HCT116 (cell line): ENCODE measurements around the gene ELP2. TPM values are rescaled to one million over a fixed set of nuclear protein-coding genes. Genes with fewer than 3 reads are reported as not detected.

ENCODE experiments used
- ATAC-seq: fragments of 200-7000 bp; cut with Tn5 transposase; 2 replicates; pipeline ENCODE4 v1.9.1; 2020; ENCODE audit warnings: mild to moderate bottlenecking, moderate library complexity
- BruUV-seq: library from RNA; stranded (reverse); fragments of 400-500 nt; replicated peaks from 2 replicates; lab custom pipeline; 2021; lab: Mats Ljungman, UMichigan
- CTCF ChIA-PET: fragments of 300-600 bp; sonication (Branson Sonifier 250); formaldehyde crosslinking; loops from one replicate; lab custom pipeline; 2021; ENCODE audit warnings: antibody characterized with exemption; lab: Charles Lee
- POLR2A ChIA-PET: fragments of 300-600, 350-600 bp; sonication (Branson Sonifier 250); formaldehyde crosslinking; loops from one replicate; lab custom pipeline; 2021; ENCODE audit warnings: antibody characterized with exemption; lab: Charles Lee
- RAD21 ChIA-PET, 2 experiments: fragments of 300-600 bp; sonication (Branson Sonifier 250); formaldehyde crosslinking; loops; one replicate each; lab custom pipeline; 2023; ENCODE audit warnings: low total read pairs in 2 of 2; ENCODE audit not compliant: uncharacterized antibody in 2 of 2, unreplicated experiment in 2 of 2, low non-redundant PET in 1 of 2; lab: Charles Lee
- DNase-seq: peaks from one replicate; pipeline ENCODE4 v3.0.0-alpha.2; 2010; ENCODE audit warnings: low read depth, low spot score
- H2AFZ ChIP-seq: fragments of 200-600 bp; shearing (Covaris generic), sonication (generic); 2 replicates; pipeline ENCODE4 v1.6.1; 2017; ENCODE audit warnings: low read depth, mixed run types, mixed read lengths, antibody characterized with exemption, low read length; ENCODE audit not compliant: poor library complexity, severe bottlenecking
- H3K27ac ChIP-seq: 2 replicates; pipeline ENCODE4 v1.5.1; 2012; ENCODE audit warnings: low read depth, low read length
- H3K27me3 ChIP-seq: fragments of 200-600 bp; sonication (generic); 2 replicates; pipeline ENCODE4 v1.6.1; 2016; ENCODE audit warnings: mixed run types, low read length, mixed read lengths; ENCODE audit not compliant: insufficient read depth
- H3K36me3 ChIP-seq, 2 experiments: fragments of 200-500 bp in 1 of 2; fragments of 200-600 bp in 1 of 2; sonication (Bioruptor generic) in 1 of 2; sonication (generic) in 1 of 2; 2 replicates each; pipeline versions ENCODE4 v1.5.1 to v1.6.1; 2014 to 2016; ENCODE audit warnings: low read length in 2 of 2, inconsistent platforms in 1 of 2, mixed read lengths in 1 of 2, mixed run types in 1 of 2; ENCODE audit not compliant: insufficient read depth in 2 of 2, control insufficient read depth in 1 of 2
- H3K4me1 ChIP-seq, 2 experiments: fragments of 200-600 bp in 1 of 2; sonication (generic) in 1 of 2; 2 replicates each; pipeline versions ENCODE4 v1.5.1 to v1.6.1; 2012 to 2017; ENCODE audit warnings: low read length in 2 of 2, inconsistent platforms in 1 of 2, mild to moderate bottlenecking in 1 of 2, mixed read lengths in 1 of 2, mixed run types in 1 of 2, moderate library complexity in 1 of 2; ENCODE audit not compliant: insufficient read depth in 2 of 2, control insufficient read depth in 1 of 2
- H3K4me2 ChIP-seq: fragments of 200-600 bp; sonication (generic); 2 replicates; pipeline ENCODE4 v1.6.1; 2017; ENCODE audit warnings: mixed run types, low read length, mixed read lengths
- H3K4me3 ChIP-seq, 2 experiments: fragments of 200-600 bp in 1 of 2; sonication (generic) in 1 of 2; replicated peaks in 1 of 2; 2 replicates each; pipeline ENCODE4 v1.5.1; 2011 to 2016; ENCODE audit warnings: low read length in 2 of 2, control low read depth in 1 of 2, low read depth in 1 of 2, mild to moderate bottlenecking in 1 of 2, mixed read lengths in 1 of 2, mixed run types in 1 of 2
- H3K79me2 ChIP-seq: fragments of 200-600 bp; sonication (generic); 2 replicates; pipeline ENCODE4 v1.6.1; 2017; ENCODE audit warnings: mild to moderate bottlenecking, mixed run types, low read length, moderate library complexity, mixed read lengths; ENCODE audit not compliant: insufficient read depth
- H3K9ac ChIP-seq: fragments of 200-600 bp; sonication (generic); 2 replicates; pipeline ENCODE4 v1.6.1; 2016; ENCODE audit warnings: low read length, mixed read lengths
- H3K9me2 ChIP-seq: fragments of 200-600 bp; sonication (generic), shearing (Covaris generic); 2 replicates; pipeline ENCODE4 v1.6.1; 2017; ENCODE audit warnings: mixed run types, mild to moderate bottlenecking, moderate library complexity; ENCODE audit not compliant: insufficient read depth
- H3K9me3 ChIP-seq, 2 experiments: fragments of 200-500 bp in 1 of 2; fragments of 200-600 bp in 1 of 2; sonication (Bioruptor generic) in 1 of 2; sonication (generic) in 1 of 2; 2 replicates each; pipeline ENCODE4 v1.6.1; 2014 to 2017; ENCODE audit warnings: low read length in 2 of 2, mixed read lengths in 2 of 2, inconsistent platforms in 1 of 2, low read depth in 1 of 2, mild to moderate bottlenecking in 1 of 2, mixed run types in 1 of 2, moderate library complexity in 1 of 2; ENCODE audit not compliant: control insufficient read depth in 1 of 2, insufficient read depth in 1 of 2
- H4K20me1 ChIP-seq: fragments of 200-600 bp; sonication (generic), shearing (Covaris generic); 2 replicates; pipeline ENCODE4 v1.6.1; 2017; ENCODE audit warnings: mixed run types, mild to moderate bottlenecking, moderate library complexity; ENCODE audit not compliant: insufficient read depth
- EZH2 ChIP-seq: fragments of 200-600 bp; sonication (generic); IDR thresholded peaks from 2 replicates; pipeline ENCODE4 v1.6.1; 2017; ENCODE audit warnings: antibody characterized with exemption, mixed run types
- JUND ChIP-seq: IDR thresholded peaks from 2 replicates; pipeline ENCODE4 v1.6.1; 2012
- POLR2A ChIP-seq: IDR thresholded peaks from 2 replicates; pipeline ENCODE4 v1.7.0; 2011; ENCODE audit warnings: borderline replicate concordance; ENCODE audit not compliant: insufficient read depth, insufficient read length; ENCODE audit errors: extremely low read depth
- RAD21 ChIP-seq: IDR thresholded peaks from 2 replicates; pipeline ENCODE4 v1.6.1; 2012; ENCODE audit warnings: low read depth, mild to moderate bottlenecking
- SP1 ChIP-seq: IDR thresholded peaks from 2 replicates; pipeline ENCODE4 v1.6.1; 2012; ENCODE audit warnings: low read depth
- SRF ChIP-seq: IDR thresholded peaks from 2 replicates; pipeline ENCODE4 v1.6.1; 2012; ENCODE audit warnings: low read depth
- TCF7L2 ChIP-seq: IDR thresholded peaks from 2 replicates; pipeline ENCODE4 v1.7.0; 2011; ENCODE audit warnings: borderline replicate concordance, inconsistent platforms; ENCODE audit not compliant: insufficient read depth, insufficient read length; ENCODE audit errors: extremely low read depth
- ZNF274 ChIP-seq: fragments of 200-500 bp; sonication (Bioruptor generic); IDR thresholded peaks from 2 replicates; pipeline ENCODE4 v1.6.1; 2014; ENCODE audit warnings: mild to moderate bottlenecking, low read depth, low read length, inconsistent platforms
- intact Hi-C: fragments of 100-400 bp; cut with micrococcal nuclease; formaldehyde crosslinking; loops from 2 replicates; pipeline ENCODE4 v1.10.0; 2022
- total RNA-seq: library from RNA; stranded (reverse); gene quantifications from one replicate; pipeline ENCODE4 v1.2.1, GENCODE V29; 2021; ENCODE audit not compliant: unreplicated experiment
- TF ChIP-seq, protein P1 (sequence below), 3 experiments: fragments of 200-600 bp in 1 of 3; sonication (generic) in 1 of 3; IDR thresholded peaks in 2 of 3; conservative IDR thresholded peaks in 1 of 3; 2 replicates each; pipeline ENCODE4 v1.5.1; 2012 to 2017; ENCODE audit warnings: low read depth in 2 of 3, low read length in 2 of 3, antibody characterized with exemption in 1 of 3, borderline replicate concordance in 1 of 3, control low read depth in 1 of 3, mild to moderate bottlenecking in 1 of 3, mixed read lengths in 1 of 3, mixed run types in 1 of 3, moderate library complexity in 1 of 3; ENCODE audit not compliant: insufficient read depth in 1 of 3
- TF ChIP-seq, protein P2 (sequence below): IDR thresholded peaks from 2 replicates; pipeline ENCODE4 v1.6.1; 2012

ELP2 gene
- total RNA-seq, 1 experiment from 2014 or later, result 109 TPM

DNA sequence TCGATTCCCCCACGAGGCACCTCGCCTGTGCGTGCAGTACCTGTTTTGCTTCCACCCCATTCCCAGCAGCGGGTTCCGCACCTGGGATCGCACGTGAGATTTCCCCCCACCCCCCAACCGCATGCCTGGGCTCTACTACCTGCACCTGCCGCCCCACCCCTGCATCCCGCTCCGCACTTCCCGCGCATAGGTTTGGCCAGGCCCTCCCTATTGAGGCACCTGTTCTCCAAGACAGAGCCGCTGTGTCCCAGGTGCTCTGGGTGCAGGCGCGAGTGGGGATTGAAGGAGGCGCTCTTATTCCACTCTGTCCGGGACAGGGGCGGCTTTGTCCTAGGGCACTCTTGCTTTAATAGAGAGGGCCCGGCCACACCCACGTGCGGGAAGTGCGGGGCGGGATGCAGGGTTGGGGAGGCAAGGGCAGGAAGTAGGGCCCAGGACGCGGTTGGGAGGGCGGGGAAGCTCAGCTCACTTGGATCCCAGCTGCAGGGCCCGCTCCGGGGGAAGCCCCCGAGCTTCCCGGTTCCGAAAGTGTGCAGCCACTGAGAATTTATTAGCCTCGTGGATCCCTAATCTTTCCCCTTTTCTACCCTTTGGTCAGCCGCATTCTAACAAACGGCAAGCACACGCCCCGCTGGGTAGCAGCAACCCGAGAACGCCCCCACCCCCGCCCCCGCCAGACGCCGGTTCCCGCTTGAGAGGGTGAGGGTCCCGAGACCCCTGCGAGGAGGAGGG is 56.9 kb downstream of the ELP2 start:
- Histone ChIP-seq H4K20me1 (no peaks in the 10 kb centered on the region), H3K36me3 (no peaks in the 10 kb centered on the region), H3K9me2 (no peaks in the 10 kb centered on the region), H2AFZ (peak overlapping the region; percentile 89), H3K79me2 (peaks cover 28% of the 10 kb centered on the region), H3K4me1 (peaks cover 12 to 27% of the 10 kb centered on the region in 2 experiments; a peak in 3 of 4 replicates), H3K4me3 (peak overlapping the region; percentile 77 to 87), H3K4me2 (peak overlapping the region; percentile 96), H3K9ac (peak overlapping the region; percentile 92), H3K9me3 (no peaks in the 10 kb centered on the region), H3K27me3 (no peaks in the 10 kb centered on the region), H3K27ac (peak overlapping the region; percentile 62)
- RAD21 ChIA-PET, result no interaction called here
- DNase-seq, result no peak
- POLR2A ChIA-PET, result no interaction called here
- ATAC-seq, result peak; percentile 68
- CTCF ChIA-PET, result no interaction called here
- peak; percentile 27; the same call in 1 of the 2 replicates for TF ChIP-seq RAD21
- TF ChIP-seq ZNF274, result no peak
- TF ChIP-seq, protein P1, sequence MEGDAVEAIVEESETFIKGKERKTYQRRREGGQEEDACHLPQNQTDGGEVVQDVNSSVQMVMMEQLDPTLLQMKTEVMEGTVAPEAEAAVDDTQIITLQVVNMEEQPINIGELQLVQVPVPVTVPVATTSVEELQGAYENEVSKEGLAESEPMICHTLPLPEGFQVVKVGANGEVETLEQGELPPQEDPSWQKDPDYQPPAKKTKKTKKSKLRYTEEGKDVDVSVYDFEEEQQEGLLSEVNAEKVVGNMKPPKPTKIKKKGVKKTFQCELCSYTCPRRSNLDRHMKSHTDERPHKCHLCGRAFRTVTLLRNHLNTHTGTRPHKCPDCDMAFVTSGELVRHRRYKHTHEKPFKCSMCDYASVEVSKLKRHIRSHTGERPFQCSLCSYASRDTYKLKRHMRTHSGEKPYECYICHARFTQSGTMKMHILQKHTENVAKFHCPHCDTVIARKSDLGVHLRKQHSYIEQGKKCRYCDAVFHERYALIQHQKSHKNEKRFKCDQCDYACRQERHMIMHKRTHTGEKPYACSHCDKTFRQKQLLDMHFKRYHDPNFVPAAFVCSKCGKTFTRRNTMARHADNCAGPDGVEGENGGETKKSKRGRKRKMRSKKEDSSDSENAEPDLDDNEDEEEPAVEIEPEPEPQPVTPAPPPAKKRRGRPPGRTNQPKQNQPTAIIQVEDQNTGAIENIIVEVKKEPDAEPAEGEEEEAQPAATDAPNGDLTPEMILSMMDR (IDR thresholded peaks at IDR 0.05 in 2 of 3, conservative IDR thresholded peaks at IDR 0.05 in 1 of 3; ENCODE audit: borderline replicate concordance in 1 of 3, insufficient read depth in 1 of 3, low read depth in 2 of 3, low read length in 2 of 3), result 0 out of 6 replicates have a peak, but pooled peaks of 2 of the 3 experiments have one; percentile 11 to 13
- TSS peak; percentile 64 for BruUV-seq
- intact Hi-C loops, result no loop called here

- POLR2A ChIA-PET, result no interaction called here
- H3K4me2 ChIP-seq, result peak within 1 kb of the TSS; percentile 96
- RAD21 ChIA-PET, result no interaction called here
- H4K20me1 ChIP-seq, result no peaks in the 10 kb centered on the region
- DNase-seq (peak; percentile 29), ATAC-seq (peak; percentile 90)
- no peaks in the 10 kb centered on the region for H3K9me3 ChIP-seq
- H3K4me1 ChIP-seq, result peaks cover 12 to 27% of the 10 kb centered on the region in 2 experiments; a peak in 3 of 4 replicates
- H3K79me2 ChIP-seq, result peaks cover 28% of the 10 kb centered on the region
- BruUV-seq, result no TSS peak
- H3K9ac ChIP-seq, result peak within 1 kb of the TSS; percentile 92
- peak within 1 kb of the TSS; percentile 89 for H2AFZ ChIP-seq
- intact Hi-C loops, result no loop called here
- no peaks in the 10 kb centered on the region for H3K9me2 ChIP-seq
- CTCF ChIA-PET, result no interaction called here
- no peaks in the 10 kb centered on the region for H3K27me3 ChIP-seq
- peak within 1 kb of the TSS; percentile 77 to 87 for H3K4me3 ChIP-seq
- no peaks in the 10 kb centered on the region for H3K36me3 ChIP-seq
- peak within 1 kb of the TSS; percentile 62 for H3K27ac ChIP-seq
- TF ChIP-seq POLR2A, result peak; percentile 66
- TF ChIP-seq SRF, result no peak
- no peak for TF ChIP-seq JUND
- TF ChIP-seq EZH2, result no peak
- no peak for TF ChIP-seq SP1
- TF ChIP-seq, protein P1 (IDR thresholded peaks at IDR 0.05 in 2 of 3, conservative IDR thresholded peaks at IDR 0.05 in 1 of 3; ENCODE audit: borderline replicate concordance in 1 of 3, insufficient read depth in 1 of 3, low read depth in 2 of 3, low read length in 2 of 3), result no peak
- TF ChIP-seq, protein P2, sequence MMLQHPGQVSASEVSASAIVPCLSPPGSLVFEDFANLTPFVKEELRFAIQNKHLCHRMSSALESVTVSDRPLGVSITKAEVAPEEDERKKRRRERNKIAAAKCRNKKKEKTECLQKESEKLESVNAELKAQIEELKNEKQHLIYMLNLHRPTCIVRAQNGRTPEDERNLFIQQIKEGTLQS, result no peak
- TF ChIP-seq TCF7L2, result no peak
These were observed 57.6 kb downstream of the ELP2 start, which contains the start of gene MOCOS for GRCh38 chr18:36187193-36187825. Gene MOCOS, plus strand, starts transcription at chr18:36187497. Its CDS starts 43 bp downstream, at chr18:36187540.
